Heart left ventricle (tissue), 16 donors: ENCODE data around the gene NKIRAS1. TPM values are rescaled to one million over a fixed set of nuclear protein-coding genes. Genes with fewer than 3 reads are reported as not detected.

Experiments used
- ATAC-seq, 4 donors: fragments of 200-7000 bp; cut with Tn5 transposase; one replicate each; pipeline ENCODE4 v1.9.1; 2020 to 2022; ENCODE audit warnings: moderate library complexity in 4 of 4, mild to moderate bottlenecking in 3 of 4, moderate number of reproducible peaks in 1 of 4
- DNase-seq, 5 donors: peaks; one replicate each; pipeline ENCODE4 v3.0.0-alpha.2; 2020
- H3K27ac ChIP-seq, 12 donors: fragments of 200-600 bp; sonication (generic) in 4 of 12; one replicate each; pipeline versions ENCODE4 v1.5.0 to v1.8.0; 2016 to 2022; ENCODE audit warnings: mild to moderate bottlenecking in 2 of 12
- H3K27me3 ChIP-seq, 9 donors: fragments of 200-600 bp; sonication (generic) in 2 of 9; one replicate each; pipeline versions ENCODE4 v1.5.1 to v1.8.0; 2016 to 2022; ENCODE audit warnings: mild to moderate bottlenecking in 3 of 9
- H3K36me3 ChIP-seq, 9 donors: fragments of 200-600 bp; sonication (generic) in 2 of 9; one replicate each; pipeline versions ENCODE4 v1.5.0 to v1.8.0; 2018 to 2022; ENCODE audit warnings: mild to moderate bottlenecking in 2 of 9
- H3K4me1 ChIP-seq, 12 donors: fragments of 200-600 bp; sonication (generic) in 4 of 12; one replicate each; pipeline versions ENCODE4 v1.5.0 to v1.8.0; 2016 to 2022; ENCODE audit warnings: mild to moderate bottlenecking in 3 of 12
- H3K4me3 ChIP-seq, 12 donors: fragments of 200-600 bp; sonication (generic) in 4 of 12; one replicate each; pipeline versions ENCODE4 v1.5.0 to v1.8.0; 2017 to 2022; ENCODE audit warnings: mild to moderate bottlenecking in 9 of 12, moderate library complexity in 4 of 12
- H3K9me3 ChIP-seq, 12 donors: fragments of 200-600 bp; sonication (generic) in 4 of 12; one replicate each; pipeline versions ENCODE4 v1.5.0 to v1.8.0; 2016 to 2022; ENCODE audit warnings: mild to moderate bottlenecking in 1 of 12
- CTCF ChIP-seq, 12 donors: fragments of 200-600 bp; sonication (generic) in 4 of 12; IDR thresholded peaks; one replicate each; pipeline versions ENCODE4 v1.5.0 to v1.8.0; 2018 to 2022; ENCODE audit warnings: antibody characterized with exemption in 12 of 12, mild to moderate bottlenecking in 5 of 12
- POLR2A ChIP-seq, 2 donors: fragments of 450-650 bp; IDR thresholded peaks; one replicate each; pipeline ENCODE4 v1.6.1; 2017; ENCODE audit warnings: antibody characterized with exemption in 2 of 2, mild to moderate bottlenecking in 2 of 2, moderate library complexity in 2 of 2
- WGBS, 4 donors: extraction: QIAGEN DNeasy Blood & Tissue Kit in 2 of 4; methylation state at CpG; one replicate each; pipeline versions ENCODE4 v1.1.5 to v1.1.7; 2013 to 2018; 5-methylcytosine and 5-hydroxymethylcytosine counted together
- intact Hi-C, 10 donors: fragments of 100-400 bp; cut with DNase I; formaldehyde crosslinking; loops; one replicate each; pipeline versions ENCODE4 v1.11.1 to v1.14.2; 2022
- polyA plus RNA-seq, 2 donors: library from polyadenylated mRNA; stranded (reverse); fragments of 200-250 nt; gene quantifications; one replicate each; pipeline ENCODE4 v1.2.3, GENCODE V29; 2013
- total RNA-seq, 9 donors: library from RNA; depleted of rRNA in 2 of 9; stranded (reverse); fragments of >200 nt in 2 of 9; fragmentation: NEBNext Ultra II Directional in 3 of 9; extraction: Animal tissue kit (Norgen Biotek cat#: 25700) in 3 of 9; gene quantifications; one replicate each; pipeline versions ENCODE4 v1.1.0 to v1.2.4, GENCODE V29; 2016 to 2023
- donor health status: ischemic (EF 13 %, LVEDD 7.1; RV severe dilation, severe dysfunction).
- donor health status: healthy with polysubstance abuse.
- donor health status: DM: no; HTN: yes; CAD: no.
- donor health status: DM: no; HTN: no; CAD: no.
- donor health status: ischemic (EF 25% LVEDD 6.9; RV normal size, moderate dysfunction).
- donor health status: ischemic (EF 25% LVEDD 5.7; RV mildly dilated, moderate dysfunction).
- donor health status: healthy.
- donor health status: DM: yes; HTN: yes; CAD: no.
- donor health status: ischemic (EF 35%, LVEDD 5.7; RV mildly dilated, moderate dysfunction).
- donor health status: nonischemic (EF 11% LVEDD 7.7; RV severe dilation, severe dysfunction).
- donor health status: DM: yes; HTN: yes; CAD: no.
- donor health status: PGD.
- donor health status: ischemic (EF 29% LVEDD 5.4; RV normal size, mild dysfunction).
- donor health status: nonischemic (EF 23%, LVEDD 6.1; RV moderate dilation, normal function).

The NKIRAS1 gene
- total and polyA plus RNA-seq, 11 donors = 13.3 to 23.2 (median 17.8) TPM

- Histone ChIP-seq H3K27ac (peak overlapping the region; percentile 89 to 99 (median 97)), H3K4me3 (peak overlapping the region; percentile 62 to 99 (median 80)), H3K27me3 (no peaks in the 10 kb centered on the region), H3K9me3 (no peaks in the 10 kb centered on the region), H3K4me1 (peaks cover 10 to 49% (median 44%) of the 10 kb centered on the region in 12 donors), H3K36me3 (peaks cover 0 to 12% (median 0%) of the 10 kb centered on the region in 9 donors)
- TF ChIP-seq CTCF (IDR thresholded peaks at IDR 0.05) (no peak), POLR2A (IDR thresholded peaks at IDR 0.05) (no peak)
- no peak for ATAC-seq
- 0% methylated on average over 39 of the region's 39 CpGs; no CpG with 5 or more reads in 2 of the 4 donors for WGBS, 4 donors
- DNase-seq = no peak
- intact Hi-C loops = loop anchor here in 5 of 10 donors (1.0 to 2.0 kb wide), 4 partner anchors 25 to 57 kb away; partner anchors contain the start of genes RPL15 (in 4 of the 5) and NKIRAS1 (in 2 of the 5)
Observed at GRCh38 chr3:23945663-23945912, 28.8 kb upstream of the NKIRAS1 start.

- TF ChIP-seq POLR2A (IDR thresholded peaks at IDR 0.05) (peak in 1 of 2 donors; percentile 65), CTCF (IDR thresholded peaks at IDR 0.05) (peak in 2 of 12 donors; percentile 5 to 20)
- peaks cover 8 to 44% (median 39%) of the 10 kb centered on the region in 12 donors for H3K4me1 ChIP-seq
- WGBS, 4 donors = 0 to 1% (median 0%) methylated on average over 21 to 87 of the region's 88 CpGs
- peak within 1 kb of the TSS; percentile 89 to 99 (median 97) for H3K27ac ChIP-seq
- ATAC-seq = peak; percentile 40 to 83 (median 74)
- no peaks in the 10 kb centered on the region for H3K9me3 ChIP-seq
- DNase-seq = peak; percentile 90 to 93 (median 92)
- peaks cover 0 to 12% (median 0%) of the 10 kb centered on the region in 9 donors for H3K36me3 ChIP-seq
- H3K27me3 ChIP-seq = no peaks in the 10 kb centered on the region
- intact Hi-C loops = loop anchor here in 5 of 10 donors (1.0 to 2.0 kb wide), 4 partner anchors 24 to 56 kb away; partner anchors contain the start of genes RPL15 (in 4 of the 5) and NKIRAS1 (in 2 of the 5)
- H3K4me3 ChIP-seq = peak within 1 kb of the TSS; percentile 62 to 99 (median 84)
Observed at GRCh38 chr3:23944861-23945662, 28.3 kb upstream of the NKIRAS1 start, which contains the start of gene NR1D2. NR1D2 (plus strand) TSS chr3:23945286; CDS start chr3:23945579, 293 bp downstream.

GRCh38 chr3:23944007-23944783 lies 27.4 kb upstream of the NKIRAS1 start:
- ATAC-seq = no peak
- H3K36me3 ChIP-seq = peaks cover 0 to 12% (median 0%) of the 10 kb centered on the region in 9 donors
- 12 to 17% (median 14%) methylated on average over 13 of the region's 13 CpGs for WGBS, 4 donors

More at GRCh38 chr3:23944007-23944783, 27.4 kb upstream of the NKIRAS1 start:
- intact Hi-C loops = loop anchor here in 5 of 10 donors (2.0 kb wide), 3 partner anchors 23 to 55 kb away; partner anchors contain the start of genes NKIRAS1 (in 2 of the 5) and RPL15 (in 2 of the 5)
- Histone ChIP-seq H3K9me3 (no peaks in the 10 kb centered on the region), H3K27me3 (no peaks in the 10 kb centered on the region), H3K4me3 (peak overlapping the region; percentile 62 to 99 (median 80)), H3K4me1 (peaks cover under 1 to 35% (median 31%) of the 10 kb centered on the region in 12 donors), H3K27ac (peak overlapping the region in 11 of 12 donors; percentile 89 to 99 (median 96))
- TF ChIP-seq POLR2A (IDR thresholded peaks at IDR 0.05) = no peak
- TF ChIP-seq CTCF (IDR thresholded peaks at IDR 0.05) = no peak
- DNase-seq = no peak
